LHCN-M2 (cell line): ENCODE measurements around the gene PHLDA2. TPM values are rescaled to one million over a fixed set of nuclear protein-coding genes. Genes with fewer than 3 reads are reported as not detected.
A peak's percentile ranks its signal among the peaks of the same experiment; 100 is the strongest.

Experiments used
- DNase-seq: peaks from one replicate; pipeline ENCODE4 v3.0.0-alpha.2; 2012; ENCODE audit warnings: low read depth
- polyA plus RNA-seq: library from polyadenylated mRNA; unstranded; fragments of >200 nt; gene quantifications from one replicate; pipeline ENCODE4 v1.2.1, GENCODE V29; 2012; ENCODE audit warnings: missing spikeins
- total RNA-seq: library from RNA; depleted of rRNA; stranded (reverse); fragments of >200 nt; gene quantifications from 2 replicates; pipeline ENCODE4 v1.2.3, GENCODE V29; 2014; rRNA removed

The PHLDA2 gene
- 12.5 and 12.6 TPM in 2 replicates for total RNA-seq
- 52.5 TPM for polyA plus RNA-seq

DNA sequence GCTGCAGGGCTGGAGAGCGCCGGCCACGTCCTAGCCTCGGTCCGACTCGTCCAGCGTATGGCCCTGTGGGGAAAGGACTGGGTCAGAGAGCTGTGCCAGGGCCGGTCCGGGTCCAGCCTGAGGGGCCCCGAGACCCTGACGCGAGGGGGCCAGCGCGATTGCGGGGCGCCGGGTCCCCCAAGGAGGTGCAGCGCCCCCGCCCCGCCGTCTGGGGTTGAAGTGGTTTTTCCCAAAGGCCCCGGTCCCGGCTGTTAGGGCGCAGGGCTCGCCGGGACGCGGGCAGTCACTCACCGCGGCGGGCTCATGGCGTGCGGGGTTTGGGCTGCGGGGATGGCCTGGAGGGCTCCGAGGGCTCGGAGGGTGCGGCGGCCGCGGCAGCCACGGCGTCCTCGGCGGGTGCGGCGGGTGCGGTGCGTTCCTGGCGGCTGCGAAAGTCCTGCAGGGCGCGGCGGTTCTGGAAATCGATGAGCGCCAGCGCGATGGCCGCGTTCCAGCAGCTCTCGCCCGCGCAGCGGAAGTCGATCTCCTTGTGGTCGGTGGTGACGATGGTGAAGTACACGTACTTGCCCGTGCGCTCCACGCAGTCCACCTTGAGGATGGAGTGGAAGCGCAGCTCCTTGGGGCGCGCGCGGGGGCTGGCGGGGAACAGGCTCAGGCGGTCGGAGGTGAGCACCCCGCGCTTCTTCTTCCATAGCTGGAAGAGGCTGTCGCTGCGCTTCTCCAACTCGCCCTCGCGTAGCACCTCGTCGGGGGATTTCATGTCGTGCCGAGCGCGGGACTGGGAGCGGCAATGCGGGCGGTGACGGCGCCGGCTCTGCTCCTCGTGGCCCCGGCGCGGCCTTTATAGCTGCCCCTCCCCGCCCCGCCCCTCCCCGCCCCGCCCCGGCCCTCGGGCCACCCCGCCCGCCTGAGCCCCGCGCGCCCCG lies at the start of gene PHLDA2:
TSS of gene PHLDA2 (minus strand) at position 816 of the 926 bp plus-strand sequence. CDS start at position 760, 56 bp downstream.
- DNase-seq, result peak; percentile 36

GRCh38 chr11:2977113-2977512 lies 47.9 kb upstream of the PHLDA2 start:
- no peak for DNase-seq

GRCh38 chr11:2976294-2977063 lies 47.3 kb upstream of the PHLDA2 start:
- DNase-seq, result no peak

DNA sequence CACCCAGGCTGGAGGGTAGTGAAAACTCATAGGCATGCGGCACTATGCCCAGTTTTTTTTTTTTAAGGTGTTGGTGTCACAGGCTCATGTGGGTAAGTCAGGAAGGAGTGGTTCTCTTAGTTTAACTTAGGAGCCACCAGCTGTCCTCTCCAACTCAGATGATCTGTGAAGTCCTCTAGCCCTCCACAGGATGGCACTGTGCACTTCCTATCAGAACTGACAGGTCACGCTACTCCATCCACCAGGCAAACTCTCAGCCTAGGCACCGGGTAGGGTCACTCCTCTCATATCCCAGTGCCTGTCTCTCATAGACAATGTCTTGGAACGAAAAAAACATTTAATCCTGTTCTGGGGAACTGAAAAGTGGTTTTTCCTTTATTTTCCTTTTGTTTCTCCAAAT lies 46.4 kb upstream of the PHLDA2 start:
- DNase-seq, result peak; percentile 52

GRCh38 chr11:2974272-2974671 lies 45.1 kb upstream of the PHLDA2 start:
- DNase-seq, result no peak

DNA sequence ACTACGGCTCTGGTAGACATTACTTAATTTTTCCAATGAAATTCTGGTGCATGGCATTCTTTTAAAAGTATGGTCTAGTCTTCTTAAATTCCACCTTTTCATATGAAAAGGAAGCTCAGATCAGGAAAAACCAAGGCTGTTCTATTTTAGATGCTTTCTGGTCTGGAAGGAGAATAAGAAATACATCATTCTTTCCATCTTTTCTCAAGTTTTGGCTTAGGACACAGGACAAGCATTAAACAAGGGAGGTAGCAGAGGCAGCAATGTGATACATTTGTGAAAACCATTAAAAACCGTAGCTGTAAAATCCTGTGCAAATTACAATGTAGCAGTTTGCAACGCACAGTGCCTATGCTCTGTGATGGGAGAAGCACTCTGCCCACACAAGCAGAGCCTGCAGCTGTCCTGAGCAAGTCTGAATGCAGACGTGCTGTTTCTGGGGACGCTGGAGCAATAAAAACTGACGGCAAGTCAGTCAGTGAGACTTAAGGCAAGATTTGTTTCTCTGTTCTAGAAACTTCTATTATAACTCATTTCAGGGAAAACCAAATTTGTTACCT lies 39.2 kb upstream of the PHLDA2 start:
- DNase-seq, result no peak

DNA sequence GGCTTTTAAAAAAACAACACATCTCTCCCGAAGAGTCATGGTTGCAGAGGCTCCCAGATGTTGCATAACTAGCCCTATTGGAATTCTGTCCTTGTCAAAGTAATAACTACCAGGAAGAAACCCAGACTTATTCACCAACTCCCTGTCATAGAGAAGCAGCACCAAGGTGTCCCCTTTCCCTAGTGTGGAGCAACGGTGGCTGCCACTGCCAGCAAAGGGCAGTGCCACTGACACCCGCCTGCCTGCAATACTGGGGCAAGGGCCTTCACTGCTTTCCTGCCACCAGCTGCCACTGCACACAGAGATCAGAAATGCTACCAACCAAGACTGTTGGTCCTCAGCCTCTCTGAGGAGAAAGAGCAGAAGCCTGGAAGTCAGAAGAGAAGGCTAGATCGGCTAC lies 35.6 kb upstream of the PHLDA2 start:
- DNase-seq, result no peak

GRCh38 chr11:2963761-2964160 lies 34.5 kb upstream of the PHLDA2 start:
- no peak for DNase-seq

DNA sequence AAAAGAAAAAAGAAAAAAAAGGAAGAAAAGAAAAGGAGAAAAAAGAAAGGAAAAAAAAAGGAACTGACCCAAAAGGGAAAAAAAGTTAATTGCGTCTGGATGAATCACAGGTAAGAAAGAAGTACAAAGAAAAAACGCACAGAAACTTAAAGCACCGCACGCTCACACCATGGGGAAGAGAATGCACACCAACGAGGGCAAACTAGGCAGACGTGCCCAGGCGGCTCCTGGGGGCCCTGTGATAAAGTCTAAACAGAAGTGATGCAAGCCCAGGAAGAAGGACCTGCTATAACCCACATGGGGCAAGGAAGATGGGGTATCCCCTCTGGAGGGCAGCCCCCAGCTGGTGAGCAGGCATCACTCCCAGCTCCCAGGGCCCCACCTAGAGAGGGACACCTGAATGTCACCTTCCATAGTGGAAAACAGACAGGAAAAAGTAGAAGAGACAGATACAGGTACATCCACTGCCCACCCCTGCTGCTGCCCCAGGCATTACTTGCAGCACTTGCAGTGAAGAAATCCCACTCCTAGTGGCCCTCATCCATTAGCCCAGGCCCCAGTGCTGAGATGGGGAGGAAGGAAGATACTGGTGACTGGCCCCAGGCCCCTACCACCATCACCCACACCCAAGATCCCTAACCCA lies 34.0 kb upstream of the PHLDA2 start:
- DNase-seq, result no peak

- no peak for DNase-seq
These were observed 31.9 kb upstream of the PHLDA2 start for GRCh38 chr11:2961080-2961479.

- no peak for DNase-seq
These were observed 30.9 kb upstream of the PHLDA2 start for GRCh38 chr11:2960139-2960538.

DNA sequence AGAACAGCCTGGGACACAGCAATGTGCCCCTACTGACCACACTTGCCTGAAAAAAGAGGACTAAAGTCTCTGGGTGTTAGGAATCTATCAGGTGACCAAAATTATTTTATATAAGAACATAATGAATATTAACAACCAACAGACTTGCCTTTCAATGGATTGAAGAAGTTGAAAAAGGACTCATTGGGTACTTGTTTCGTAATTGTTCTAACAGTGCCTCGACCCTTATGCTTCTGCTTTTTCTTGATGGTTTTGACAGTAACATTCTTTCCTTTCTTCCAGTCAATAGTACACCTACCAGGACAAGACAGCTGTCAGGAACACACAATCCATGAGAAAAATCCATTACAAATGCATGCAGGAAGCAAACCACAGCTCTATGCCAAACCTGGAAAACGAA lies 29.0 kb upstream of the PHLDA2 start:
- DNase-seq, result no peak

DNA sequence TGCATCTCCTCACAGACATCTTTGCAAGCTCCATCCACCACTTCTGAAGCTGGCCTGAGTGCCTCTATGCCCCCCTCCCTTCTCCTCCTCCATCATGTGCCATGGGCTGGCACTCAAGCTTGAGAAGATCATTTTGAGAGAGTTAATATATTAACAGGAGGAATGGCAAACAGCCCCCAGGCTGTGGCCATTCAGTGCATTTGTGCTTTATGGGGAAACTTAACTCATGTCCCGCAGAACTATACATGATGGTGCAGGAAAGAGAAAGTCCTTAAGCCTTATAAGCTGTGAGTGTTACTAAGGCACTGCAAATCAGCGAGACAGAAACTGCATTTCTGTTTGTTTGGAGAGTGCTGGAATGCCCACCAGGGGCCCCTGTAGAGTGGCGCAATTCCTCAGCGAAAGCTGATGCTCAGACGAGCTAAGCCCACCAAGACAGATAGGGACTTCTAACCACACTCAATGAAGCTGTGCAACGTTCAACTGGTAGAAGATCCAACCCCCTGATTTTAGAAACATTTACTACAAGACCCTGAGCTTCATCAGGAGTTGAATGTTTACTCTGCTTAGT lies 26.8 kb upstream of the PHLDA2 start:
- DNase-seq, result no peak

- DNase-seq, result no peak
These were observed 25.0 kb upstream of the PHLDA2 start for GRCh38 chr11:2954263-2954662.

- DNase-seq, result no peak
These were observed 23.1 kb upstream of the PHLDA2 start for GRCh38 chr11:2952290-2952689.

DNA sequence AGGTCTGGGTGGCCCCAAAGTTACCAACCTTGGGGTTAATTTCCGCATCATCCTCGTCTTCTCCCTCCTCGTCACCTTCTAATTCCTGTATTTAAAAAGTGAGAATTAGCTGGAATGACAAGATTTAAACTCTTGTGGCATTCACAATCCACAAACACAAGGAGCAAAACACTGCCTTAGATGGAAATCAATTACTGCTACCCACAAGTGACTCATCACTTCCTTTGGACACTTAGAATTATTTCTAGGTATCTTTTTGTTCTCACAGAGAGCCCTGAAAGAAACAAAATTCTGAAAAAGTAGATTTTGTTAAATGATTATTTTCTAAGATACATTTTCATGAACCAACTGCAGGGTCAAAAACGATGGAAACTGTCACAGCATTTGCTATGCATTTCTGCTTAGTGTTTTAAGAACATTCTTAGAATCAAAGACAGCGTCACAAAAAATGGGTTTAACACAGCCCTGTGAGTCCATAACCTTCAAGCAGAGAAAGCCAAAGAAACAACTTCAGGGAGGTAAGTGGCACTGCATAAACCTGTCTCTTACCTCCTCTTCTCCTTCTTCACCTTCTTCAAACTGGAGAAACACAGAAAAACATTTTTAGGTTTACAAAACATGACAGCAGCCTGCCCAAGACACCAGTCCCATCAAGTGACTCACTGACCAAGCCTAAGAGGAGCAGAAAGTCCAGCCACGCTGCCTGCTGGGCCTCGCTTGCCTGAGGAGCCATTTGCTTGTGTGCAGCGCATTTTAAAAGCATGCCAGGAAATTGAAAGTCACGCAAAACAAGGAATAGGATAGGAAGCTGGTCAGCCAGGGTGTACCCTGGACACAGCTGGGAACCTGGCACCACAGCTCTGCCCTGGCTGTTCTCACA lies 22.3 kb upstream of the PHLDA2 start:
- peak; percentile 84 for DNase-seq

DNA sequence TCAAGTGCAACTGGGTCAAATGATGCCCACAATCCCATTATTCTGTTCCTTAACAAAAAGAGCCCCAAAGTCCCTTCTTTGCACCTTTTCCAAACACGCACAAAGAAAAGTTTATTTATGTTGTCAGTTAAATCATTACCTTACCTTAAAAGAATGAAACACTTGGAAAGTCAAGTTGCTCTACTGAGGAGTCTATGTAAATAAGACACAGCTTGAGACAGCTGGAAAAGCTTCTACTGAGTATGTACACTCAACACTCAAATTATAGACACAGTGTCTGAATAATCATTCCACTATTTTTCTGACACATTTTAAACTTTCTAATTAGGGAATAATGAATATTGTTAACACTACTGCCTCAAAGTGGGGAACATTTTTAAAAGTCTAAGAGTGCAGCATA lies 21.6 kb upstream of the PHLDA2 start:
- DNase-seq, result peak; percentile 23

- no peak for DNase-seq
These were observed 20.7 kb upstream of the PHLDA2 start for GRCh38 chr11:2949920-2950319.

DNA sequence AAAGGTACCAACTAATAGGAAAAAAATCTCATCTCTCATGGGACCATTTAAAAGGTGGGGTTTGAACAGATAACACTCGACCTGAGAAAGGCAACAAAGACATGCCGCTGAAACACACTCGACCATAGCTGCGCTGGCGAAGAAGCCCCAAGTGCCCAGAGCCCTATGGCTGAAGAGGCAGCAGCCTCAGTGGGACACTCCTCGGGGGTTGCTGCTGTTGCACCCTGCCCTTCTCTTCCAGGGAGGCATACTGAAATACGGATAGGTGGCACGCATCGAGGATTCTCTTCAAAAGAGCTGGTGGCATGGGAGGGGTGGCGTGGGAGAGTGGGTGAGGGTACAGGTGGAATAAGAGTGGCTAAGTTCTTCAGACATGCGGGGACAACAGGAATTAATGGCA lies 18.5 kb upstream of the PHLDA2 start:
- DNase-seq, result no peak

GRCh38 chr11:2945757-2946287 lies 16.6 kb upstream of the PHLDA2 start:
- no peak for DNase-seq
